T47D (cell line): Measurements from ENCODE around the gene CUL5.
"Not testable (repeated sequence)": the region's sequence is repeated elsewhere in the genome, so short reads cannot be mapped to it uniquely, and the experiment has no call there.

ENCODE experiments used
- DNase-seq, 2 experiments: peaks; one replicate each; pipeline versions ENCODE4 v3.0.0 to v3.0.0-alpha.2; 2011 to 2012; ENCODE audit warnings: low read depth in 1 of 2, low spot score in 1 of 2
- JUND ChIP-seq: IDR thresholded peaks from 2 replicates; pipeline ENCODE4 v1.6.1; 2012; ENCODE audit warnings: low read depth
- in situ Hi-C: cut with HindIII; loops from 2 replicates; pipeline ENCODE4 v1.10.0; 2016; ENCODE audit warnings: low sequenced_read_pairs, low pct_unique_long_range_greater_than_20kb

CUL5 gene

GRCh38 chr11:108002476-108002875 is 6.2 kb upstream of the CUL5 start:
- TF ChIP-seq JUND: no peak
- in situ Hi-C loops: no loop called here

GRCh38 chr11:108003623-108004022 is 5.1 kb upstream of the CUL5 start:
- in situ Hi-C loops: no loop called here
- peak in 1 of 2 experiments; percentile 15 for DNase-seq
- TF ChIP-seq JUND: no peak

More at GRCh38 chr11:108002476-108002875, 6.2 kb upstream of the CUL5 start:
- DNase-seq: no peak

GRCh38 chr11:108007819-108008218 is 879 bp upstream of the CUL5 start:
- no peak for TF ChIP-seq JUND
- DNase-seq: no peak
- in situ Hi-C loops: no loop called here

- peak in 1 of 2 experiments; percentile 48 for DNase-seq
- no peak for TF ChIP-seq JUND
- in situ Hi-C loops: no loop called here
These were observed 1.0 kb downstream of the CUL5 start for GRCh38 chr11:108009497-108010370.

GRCh38 chr11:108012139-108012725 is 3.5 kb downstream of the CUL5 start:
- in situ Hi-C loops: no loop called here
- no peak for DNase-seq
- no peak for TF ChIP-seq JUND

- TF ChIP-seq JUND: no peak
- DNase-seq: peak in 1 of 2 experiments; percentile 26
- in situ Hi-C loops: no loop called here
These were observed 7.9 kb downstream of the CUL5 start for GRCh38 chr11:108016647-108017046.

- in situ Hi-C loops: no loop called here
- no peak for TF ChIP-seq JUND
- no peak for DNase-seq
These were observed 10.0 kb downstream of the CUL5 start for GRCh38 chr11:108018708-108019107.

GRCh38 chr11:108019870-108020540 is 11.3 kb downstream of the CUL5 start:
- TF ChIP-seq JUND: no peak
- in situ Hi-C loops: no loop called here
- no peak for DNase-seq

- no peak for TF ChIP-seq JUND
- in situ Hi-C loops: no loop called here
- DNase-seq: no peak
These were observed 16.8 kb downstream of the CUL5 start for GRCh38 chr11:108025387-108026080.

- in situ Hi-C loops: no loop called here
- DNase-seq: peak in 1 of 2 experiments; percentile 39
- TF ChIP-seq JUND: no peak
These were observed 18.4 kb downstream of the CUL5 start for GRCh38 chr11:108027057-108027456.

- DNase-seq, in situ Hi-C loops: not testable (repeated sequence)
These were observed 20.2 kb downstream of the CUL5 start for GRCh38 chr11:108028822-108029441.

- in situ Hi-C loops, DNase-seq: not testable (repeated sequence)
These were observed 22.9 kb downstream of the CUL5 start for GRCh38 chr11:108031604-108032003.

- in situ Hi-C loops: no loop called here
- no peak for DNase-seq
These were observed 24.1 kb downstream of the CUL5 start for GRCh38 chr11:108032800-108033199.

More at GRCh38 chr11:108032800-108033199, 24.1 kb downstream of the CUL5 start:
- TF ChIP-seq JUND: no peak
